Endodermal cell (in vitro differentiated cells): Measurements from ENCODE around the gene SLC49A4. TPM values are rescaled to one million over a fixed set of nuclear protein-coding genes. Genes with fewer than 3 reads are reported as not detected.

Experiments
- DNase-seq: peaks from one replicate; pipeline ENCODE4 v3.0.0-alpha.2; 2017
- H3K27ac ChIP-seq: 2 replicates; pipeline ENCODE4 v1.5.1; 2013; ENCODE audit warnings: mild to moderate bottlenecking, low read depth, low read length, moderate library complexity
- H3K27me3 ChIP-seq: 2 replicates; pipeline ENCODE4 v1.6.1; 2013; ENCODE audit warnings: mild to moderate bottlenecking, low read length, moderate library complexity; ENCODE audit not compliant: insufficient read depth, control insufficient read depth, poor library complexity, severe bottlenecking
- H3K36me3 ChIP-seq: 2 replicates; pipeline ENCODE4 v1.7.0; 2013; ENCODE audit warnings: mild to moderate bottlenecking, low read length, moderate library complexity; ENCODE audit not compliant: control insufficient read depth, insufficient read depth
- H3K4me1 ChIP-seq: one replicate; pipeline ENCODE4 v1.7.0; 2013; ENCODE audit warnings: low read length; ENCODE audit not compliant: control insufficient read depth, insufficient read depth
- H3K4me3 ChIP-seq: 2 replicates; pipeline ENCODE4 v1.5.1; 2013; ENCODE audit warnings: mild to moderate bottlenecking, low read length, moderate library complexity
- H3K9ac ChIP-seq: 2 replicates; pipeline ENCODE4 v1.6.1; 2013; ENCODE audit warnings: mild to moderate bottlenecking, low read length, moderate library complexity; ENCODE audit not compliant: poor library complexity, severe bottlenecking; ENCODE audit errors: extremely low read depth
- H3K9me3 ChIP-seq: 2 replicates; pipeline ENCODE4 v1.6.1; 2013; ENCODE audit warnings: mild to moderate bottlenecking, low read length, moderate library complexity; ENCODE audit not compliant: control insufficient read depth
- H3K27ac Mint-ChIP-seq: 2 replicates; pipeline ENCODE4 v1.8.0; 2020; ENCODE audit warnings: mixed read lengths
- H3K27me3 Mint-ChIP-seq: 2 replicates; pipeline ENCODE4 v1.8.0; 2021; ENCODE audit warnings: mild to moderate bottlenecking, mixed read lengths; ENCODE audit not compliant: insufficient read depth
- H3K36me3 Mint-ChIP-seq: 2 replicates; pipeline ENCODE4 v1.8.0; 2020; ENCODE audit warnings: low read depth, mixed read lengths
- H3K4me1 Mint-ChIP-seq: 2 replicates; pipeline ENCODE4 v1.8.0; 2020; ENCODE audit warnings: mixed read lengths
- H3K4me3 Mint-ChIP-seq: 2 replicates; pipeline ENCODE4 v1.8.0; 2020; ENCODE audit warnings: mild to moderate bottlenecking, moderate library complexity, mixed read lengths
- H3K9me3 Mint-ChIP-seq: 2 replicates; pipeline ENCODE4 v1.8.0; 2020; ENCODE audit warnings: mild to moderate bottlenecking, mixed read lengths
- CTCF ChIP-seq: fragments of 200-600 bp; sonication (generic); conservative IDR thresholded peaks from 2 replicates; pipeline ENCODE4 v1.5.0; 2021; ENCODE audit warnings: antibody characterized with exemption, mild to moderate bottlenecking
- WGBS, 2 experiments: methylation state at CpG; one replicate each; pipeline versions ENCODE4 v1.1.5 to v1.1.7; 2013; ENCODE audit warnings: missing lambda C conversion rate in 2 of 2, mixed read lengths in 1 of 2; ENCODE audit not compliant: insufficient coverage in 1 of 2, insufficient read length in 1 of 2; 5-methylcytosine and 5-hydroxymethylcytosine counted together
- total RNA-seq, 2 donors: library from RNA; stranded (reverse); fragmentation: NEBNext Ultra II Directional in 1 of 2; extraction: Animal tissue kit (Norgen Biotek cat#: 25700) in 1 of 2; gene quantifications; 2 replicates in 1 of 2; 3 replicates in 1 of 2; pipeline ENCODE4 v1.2.1, GENCODE V29; 2021

The SLC49A4 gene
- total RNA-seq, 2 donors from 2014 or later = 12.2 to 14.9 TPM

GRCh38 chr3:122748347-122748746 lies 46.5 kb upstream of the SLC49A4 start:
- H3K27ac ChIP-seq = no peak overlapping the region
- H3K4me1 ChIP-seq = no peaks in the 10 kb centered on the region
- Mint-ChIP-seq H3K4me1 (no peaks in the 10 kb centered on the region), H3K27ac (no peak overlapping the region), H3K27me3 (no peaks in the 10 kb centered on the region), H3K36me3 (peaks cover 41% of the 10 kb centered on the region), H3K4me3 (no peak overlapping the region), H3K9me3 (peaks cover 26% of the 10 kb centered on the region)
- H3K27me3 ChIP-seq = no peaks in the 10 kb centered on the region
- 100% methylated on average over 1 of the region's 1 CpG; no CpG with 5 or more reads in 1 of the 2 experiments for WGBS, 2 experiments
- no peak for TF ChIP-seq CTCF
- H3K9ac ChIP-seq = no peak overlapping the region
- H3K9me3 ChIP-seq = peaks cover 18% of the 10 kb centered on the region
- H3K4me3 ChIP-seq = no peak overlapping the region
- DNase-seq = no peak
- peaks cover 19% of the 10 kb centered on the region for H3K36me3 ChIP-seq

GRCh38 chr3:122754929-122755328 lies 39.9 kb upstream of the SLC49A4 start:
- Mint-ChIP-seq H3K36me3 (peaks cover 15% of the 10 kb centered on the region), H3K9me3 (no peaks in the 10 kb centered on the region), H3K27me3 (no peaks in the 10 kb centered on the region), H3K27ac (no peak overlapping the region), H3K4me3 (no peak overlapping the region), H3K4me1 (peaks cover 2% of the 10 kb centered on the region)
- peak; percentile 76 for DNase-seq
- peaks cover 5% of the 10 kb centered on the region for H3K4me1 ChIP-seq
- no peaks in the 10 kb centered on the region for H3K9me3 ChIP-seq
- H3K36me3 ChIP-seq = peaks cover 13% of the 10 kb centered on the region
- no peak overlapping the region for H3K27ac ChIP-seq
- no peak overlapping the region for H3K9ac ChIP-seq
- H3K4me3 ChIP-seq = no peak overlapping the region
- TF ChIP-seq CTCF = peak; percentile 92
- H3K27me3 ChIP-seq = no peaks in the 10 kb centered on the region
- WGBS, 2 experiments = 84 to 87% methylated on average over 5 of the region's 5 CpGs

- Histone ChIP-seq H3K27ac (no peak overlapping the region), H3K9ac (no peak overlapping the region), H3K4me3 (no peak overlapping the region), H3K9me3 (no peaks in the 10 kb centered on the region), H3K4me1 (peaks cover 6% of the 10 kb centered on the region), H3K27me3 (no peaks in the 10 kb centered on the region), H3K36me3 (peaks cover 13% of the 10 kb centered on the region)
- no peaks in the 10 kb centered on the region for H3K9me3 Mint-ChIP-seq
- H3K4me1 Mint-ChIP-seq = peaks cover 6% of the 10 kb centered on the region
- no peak for TF ChIP-seq CTCF
- no peak overlapping the region for H3K4me3 Mint-ChIP-seq
- no peak overlapping the region for H3K27ac Mint-ChIP-seq
- no peaks in the 10 kb centered on the region for H3K27me3 Mint-ChIP-seq
- DNase-seq = no peak
- peaks cover 13% of the 10 kb centered on the region for H3K36me3 Mint-ChIP-seq
- 90 to 96% methylated on average over 2 of the region's 2 CpGs for WGBS, 2 experiments
Measured at GRCh38 chr3:122755491-122755890, 39.4 kb upstream of the SLC49A4 start.
